HEK293 (cell line): Measurements from ENCODE around the gene NHERF2.

ENCODE experiments used
- CTCF ChIA-PET: fragments of 350-600 bp; formaldehyde crosslinking; extraction: SDS; loops from one replicate; lab custom pipeline; 2021; ENCODE audit warnings: antibody characterized with exemption; lab: Yijun Ruan, JAX
- POLR2A ChIA-PET: fragments of 300-600 bp; formaldehyde crosslinking; extraction: SDS; loops from one replicate; lab custom pipeline; 2020; ENCODE audit warnings: antibody characterized with exemption, inconsistent platforms; lab: Yijun Ruan, JAX
- H3K27ac ChIP-seq: fragments of 200-500 bp; sonication (Bioruptor generic); 2 replicates; pipeline ENCODE4 v1.5.1; 2014; ENCODE audit warnings: low read depth, low read length, control low read depth, inconsistent platforms; ENCODE audit errors: extremely low read depth
- H3K36me3 ChIP-seq, 2 experiments: fragments of 200-500 bp in 1 of 2; sonication (Bioruptor generic) in 1 of 2; 1 replicate in 1 of 2; 2 replicates in 1 of 2; pipeline ENCODE4 v1.5.1; 2014 to 2017; ENCODE audit warnings: inconsistent platforms in 2 of 2, low read length in 2 of 2; ENCODE audit not compliant: control insufficient read depth in 2 of 2, insufficient read depth in 1 of 2
- H3K4me1 ChIP-seq: fragments of 200-500 bp; sonication (Bioruptor generic); 2 replicates; pipeline ENCODE4 v1.5.1; 2014; ENCODE audit warnings: mild to moderate bottlenecking, low read length, inconsistent platforms; ENCODE audit not compliant: control insufficient read depth, insufficient read depth
- H3K4me3 ChIP-seq: 2 replicates; pipeline ENCODE4 v1.5.1; 2011; ENCODE audit warnings: low read depth, mild to moderate bottlenecking, control low read depth, low read length, moderate library complexity
- H3K9me3 ChIP-seq: fragments of 200-500 bp; sonication (Bioruptor generic); 2 replicates; pipeline ENCODE4 v1.5.1; 2014; ENCODE audit warnings: low read depth, low read length, inconsistent platforms; ENCODE audit not compliant: control insufficient read depth, insufficient read depth
- EGR2 ChIP-seq: fragments of 450-650 bp; formaldehyde crosslinking; IDR thresholded peaks from 2 replicates; pipeline ENCODE4 v1.5.1; 2016; ENCODE audit warnings: low read depth, missing biosample characterization, missing genetic modification characterization
- GFI1B ChIP-seq: fragments of 450-650 bp; formaldehyde crosslinking; IDR thresholded peaks from 2 replicates; pipeline ENCODE4 v1.5.1; 2016; ENCODE audit warnings: missing biosample characterization, missing genetic modification characterization
- INSM2 ChIP-seq: fragments of 450-650 bp; formaldehyde crosslinking; IDR thresholded peaks from 2 replicates; pipeline ENCODE4 v1.5.1; 2016; ENCODE audit warnings: missing biosample characterization, missing genetic modification characterization
- KLF8 ChIP-seq: fragments of 450-650 bp; formaldehyde crosslinking; IDR thresholded peaks from 2 replicates; pipeline ENCODE4 v1.5.1; 2016; ENCODE audit warnings: missing biosample characterization, missing genetic modification characterization
- MYNN ChIP-seq: fragments of 450-650 bp; formaldehyde crosslinking; IDR thresholded peaks from 2 replicates; pipeline ENCODE4 v1.5.1; 2016; ENCODE audit warnings: missing biosample characterization, missing genetic modification characterization, borderline replicate concordance
- SCRT2 ChIP-seq: fragments of 450-650 bp; formaldehyde crosslinking; IDR thresholded peaks from 2 replicates; pipeline ENCODE4 v1.5.1; 2016; ENCODE audit warnings: missing biosample characterization, missing genetic modification characterization
- YY2 ChIP-seq: fragments of 450-650 bp; formaldehyde crosslinking; IDR thresholded peaks from 2 replicates; pipeline ENCODE4 v1.5.1; 2016; ENCODE audit warnings: missing biosample characterization, missing genetic modification characterization
- ZBTB11 ChIP-seq: fragments of 450-650 bp; formaldehyde crosslinking; conservative IDR thresholded peaks from 2 replicates; pipeline ENCODE4 v1.5.1; 2016; ENCODE audit warnings: low read depth, missing biosample characterization, missing genetic modification characterization
- ZFP41 ChIP-seq: fragments of 450-650 bp; formaldehyde crosslinking; IDR thresholded peaks from 2 replicates; pipeline ENCODE4 v1.5.1; 2016; ENCODE audit warnings: missing biosample characterization, missing genetic modification characterization, borderline replicate concordance
- ZNF112 ChIP-seq: fragments of 450-650 bp; formaldehyde crosslinking; IDR thresholded peaks from 2 replicates; pipeline ENCODE4 v1.5.0; 2017; ENCODE audit warnings: missing biosample characterization, missing genetic modification characterization
- ZNF223 ChIP-seq: fragments of 450-650 bp; formaldehyde crosslinking; IDR thresholded peaks from 2 replicates; pipeline ENCODE4 v1.5.1; 2016; ENCODE audit warnings: missing biosample characterization, missing genetic modification characterization
- ZNF362 ChIP-seq: fragments of 450-650 bp; formaldehyde crosslinking; IDR thresholded peaks from 2 replicates; pipeline ENCODE4 v1.5.1; 2016; ENCODE audit warnings: missing biosample characterization, missing genetic modification characterization
- ZNF394 ChIP-seq: fragments of 450-650 bp; formaldehyde crosslinking; IDR thresholded peaks from 2 replicates; pipeline ENCODE4 v1.5.1; 2016; ENCODE audit warnings: missing biosample characterization, missing genetic modification characterization, mild to moderate bottlenecking, moderate library complexity, borderline replicate concordance
- ZNF510 ChIP-seq: fragments of 450-650 bp; formaldehyde crosslinking; IDR thresholded peaks from 2 replicates; pipeline ENCODE4 v1.5.1; 2018; ENCODE audit warnings: mild to moderate bottlenecking, missing genetic modification characterization, missing biosample characterization; ENCODE audit not compliant: insufficient replicate concordance
- ZNF549 ChIP-seq: fragments of 450-650 bp; IDR thresholded peaks from 2 replicates; pipeline ENCODE4 v1.5.1; 2018; ENCODE audit warnings: missing biosample characterization, missing genetic modification characterization, mild to moderate bottlenecking, inconsistent platforms, moderate library complexity
- ZNF645 ChIP-seq: fragments of 450-650 bp; formaldehyde crosslinking; IDR thresholded peaks from 2 replicates; pipeline ENCODE4; 2016; ENCODE audit warnings: missing biosample characterization, missing genetic modification characterization
- ZNF692 ChIP-seq: fragments of 450-650 bp; formaldehyde crosslinking; IDR thresholded peaks from 2 replicates; pipeline ENCODE4 v1.5.1; 2016; ENCODE audit warnings: missing biosample characterization, missing genetic modification characterization
- ZNF791 ChIP-seq: fragments of 450-650 bp; formaldehyde crosslinking; IDR thresholded peaks from 2 replicates; pipeline ENCODE4 v1.5.1; 2016; ENCODE audit warnings: missing biosample characterization, missing genetic modification characterization
- TF ChIP-seq, protein P1 (sequence below): fragments of 450-650 bp; formaldehyde crosslinking; IDR thresholded peaks from 2 replicates; pipeline ENCODE4 v1.5.1; 2016; ENCODE audit warnings: missing biosample characterization, missing genetic modification characterization, borderline replicate concordance
- TF ChIP-seq, protein P2 (sequence below): fragments of 450-650 bp; formaldehyde crosslinking; IDR thresholded peaks from 2 replicates; pipeline ENCODE4 v1.5.1; 2016; ENCODE audit warnings: missing biosample characterization, missing genetic modification characterization

The NHERF2 gene

DNA sequence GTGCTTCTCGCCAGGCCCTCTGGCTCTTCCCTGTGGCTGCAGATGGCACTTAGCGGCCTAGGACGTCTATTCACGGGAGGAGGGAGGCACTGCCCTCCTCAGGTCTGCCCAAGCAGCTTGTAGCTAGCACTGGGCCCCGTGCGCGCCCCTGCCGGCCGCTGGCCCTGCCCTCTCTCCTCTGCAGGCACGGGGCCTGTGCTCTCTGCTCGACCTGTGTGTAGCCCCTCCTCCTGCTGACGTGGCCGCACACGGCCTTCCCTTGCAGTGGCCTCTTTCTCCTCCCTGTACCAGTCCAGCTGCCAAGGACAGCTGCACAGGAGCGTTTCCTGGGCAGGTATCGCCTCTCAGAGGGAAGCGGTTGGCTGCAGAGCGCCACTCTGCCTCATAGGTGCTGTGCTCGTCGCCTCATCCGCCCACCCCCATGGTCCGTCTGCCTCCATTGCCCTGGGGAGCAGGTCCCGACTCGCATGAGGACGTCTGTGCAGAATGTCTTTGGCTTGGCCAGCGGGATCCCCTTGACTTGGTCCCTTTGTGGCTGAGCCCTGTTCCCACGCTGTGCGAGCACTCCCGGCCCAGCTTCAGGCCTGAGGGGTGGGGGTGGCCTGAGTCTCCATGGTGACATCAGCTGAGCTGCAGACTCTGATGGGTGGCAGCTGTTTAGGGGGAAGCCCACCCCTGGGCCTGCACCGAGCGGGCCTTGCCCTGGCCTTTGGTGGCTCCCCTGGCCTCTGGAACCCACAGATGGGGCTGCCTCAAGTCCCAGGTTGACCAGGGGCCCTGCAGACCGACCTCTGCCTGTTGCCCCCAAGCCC is 55.7 kb downstream of the NHERF2 start:
- no peaks in the 10 kb centered on the region for H3K9me3 ChIP-seq
- H3K27ac ChIP-seq = no peak overlapping the region
- no peaks in the 10 kb centered on the region for H3K4me1 ChIP-seq
- ChIA-PET POLR2A (interaction anchor here (1.2 kb wide), 1 partner anchor 35 kb away, joined by 3 read pairs; the partner anchor contains the start of genes NTHL1 and TSC2), CTCF (no interaction called here)
- peaks cover 0 to 94% of the 10 kb centered on the region in 2 experiments; a peak in 1 of 3 replicates for H3K36me3 ChIP-seq
- TF ChIP-seq ZNF362 (tag by site-specific recombination) (no peak), MYNN (no peak), ZNF692 (tag by site-specific recombination) (no peak), INSM2 (no peak), ZNF112 (tag by site-specific recombination) (no peak), ZBTB11 (no peak), ZFP41 (tag by site-specific recombination) (no peak), ZNF549 (no peak), ZNF394 (tag by site-specific recombination) (no peak), GFI1B (tag by site-specific recombination) (no peak), SCRT2 (tag by site-specific recombination) (no peak), EGR2 (tag by site-specific recombination) (no peak), YY2 (tag by site-specific recombination) (no peak), KLF8 (no peak), ZNF645 (tag by site-specific recombination) (no peak), ZNF510 (tag by site-specific recombination) (no peak), ZNF223 (no peak), ZNF791 (tag by site-specific recombination) (no peak)
- TF ChIP-seq, protein P1, sequence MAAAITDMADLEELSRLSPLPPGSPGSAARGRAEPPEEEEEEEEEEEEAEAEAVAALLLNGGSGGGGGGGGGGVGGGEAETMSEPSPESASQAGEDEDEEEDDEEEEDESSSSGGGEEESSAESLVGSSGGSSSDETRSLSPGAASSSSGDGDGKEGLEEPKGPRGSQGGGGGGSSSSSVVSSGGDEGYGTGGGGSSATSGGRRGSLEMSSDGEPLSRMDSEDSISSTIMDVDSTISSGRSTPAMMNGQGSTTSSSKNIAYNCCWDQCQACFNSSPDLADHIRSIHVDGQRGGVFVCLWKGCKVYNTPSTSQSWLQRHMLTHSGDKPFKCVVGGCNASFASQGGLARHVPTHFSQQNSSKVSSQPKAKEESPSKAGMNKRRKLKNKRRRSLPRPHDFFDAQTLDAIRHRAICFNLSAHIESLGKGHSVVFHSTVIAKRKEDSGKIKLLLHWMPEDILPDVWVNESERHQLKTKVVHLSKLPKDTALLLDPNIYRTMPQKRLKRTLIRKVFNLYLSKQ (tag by site-specific recombination) = no peak
- TF ChIP-seq, protein P2, sequence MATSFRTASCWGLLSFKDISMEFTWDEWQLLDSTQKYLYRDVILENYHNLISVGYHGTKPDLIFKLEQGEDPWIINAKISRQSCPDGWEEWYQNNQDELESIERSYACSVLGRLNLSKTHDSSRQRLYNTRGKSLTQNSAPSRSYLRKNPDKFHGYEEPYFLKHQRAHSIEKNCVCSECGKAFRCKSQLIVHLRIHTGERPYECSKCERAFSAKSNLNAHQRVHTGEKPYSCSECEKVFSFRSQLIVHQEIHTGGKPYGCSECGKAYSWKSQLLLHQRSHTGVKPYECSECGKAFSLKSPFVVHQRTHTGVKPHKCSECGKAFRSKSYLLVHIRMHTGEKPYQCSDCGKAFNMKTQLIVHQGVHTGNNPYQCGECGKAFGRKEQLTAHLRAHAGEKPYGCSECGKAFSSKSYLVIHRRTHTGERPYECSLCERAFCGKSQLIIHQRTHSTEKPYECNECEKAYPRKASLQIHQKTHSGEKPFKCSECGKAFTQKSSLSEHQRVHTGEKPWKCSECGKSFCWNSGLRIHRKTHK (tag by site-specific recombination) = no peak
- no peak overlapping the region for H3K4me3 ChIP-seq
